Muscle of back (tissue), 11 donors: ENCODE measurements around the gene PPP5C. TPM values are rescaled to one million over a fixed set of nuclear protein-coding genes. Genes with fewer than 3 reads are reported as not detected.

Experiments
- DNase-seq, 3 donors: peaks; one replicate each; pipeline versions ENCODE4 v3.0.0 to v3.0.0-alpha.2; 2013
- polyA plus RNA-seq, 10 donors: library from polyadenylated mRNA; unstranded; fragments of 120-200 nt; gene quantifications; one replicate each; pipeline ENCODE4 v1.2.1, GENCODE V29; 2013; ENCODE audit not compliant: insufficient read length in 10 of 10

Gene PPP5C
- polyA plus RNA-seq, 10 donors: 50.3 to 72.3 (median 61.4) TPM

- DNase-seq: no peak
These were observed 22.6 kb upstream of the PPP5C start for GRCh38 chr19:46324277-46324676.

GRCh38 chr19:46326608-46327007 lies 20.3 kb upstream of the PPP5C start:
- DNase-seq: no peak

- no peak for DNase-seq
These were observed 18.8 kb upstream of the PPP5C start for GRCh38 chr19:46328079-46328478.

- no peak for DNase-seq
These were observed 16.5 kb upstream of the PPP5C start for GRCh38 chr19:46330319-46330918.

- no peak for DNase-seq
These were observed 9.4 kb upstream of the PPP5C start for GRCh38 chr19:46337487-46337886.

GRCh38 chr19:46339446-46339845 lies 7.4 kb upstream of the PPP5C start:
- DNase-seq: no peak

- DNase-seq: no peak
These were observed 6.7 kb upstream of the PPP5C start for GRCh38 chr19:46340051-46340659.

- no peak for DNase-seq
These were observed 5.0 kb upstream of the PPP5C start for GRCh38 chr19:46341937-46342336.

- no peak for DNase-seq
These were observed 2.5 kb upstream of the PPP5C start for GRCh38 chr19:46344363-46344762.

GRCh38 chr19:46345157-46345556 lies 1.7 kb upstream of the PPP5C start:
- DNase-seq: no peak

- DNase-seq: no peak
These were observed 641 bp downstream of the PPP5C start for GRCh38 chr19:46347572-46347883.

- DNase-seq: no peak
These were observed 1.1 kb downstream of the PPP5C start for GRCh38 chr19:46347985-46348384.

- no peak for DNase-seq
These were observed 2.6 kb downstream of the PPP5C start for GRCh38 chr19:46349311-46349993.

GRCh38 chr19:46350029-46350757 lies 3.3 kb downstream of the PPP5C start:
- DNase-seq: no peak

GRCh38 chr19:46350758-46351159 lies 3.9 kb downstream of the PPP5C start:
- no peak for DNase-seq

GRCh38 chr19:46351241-46352041 lies 4.6 kb downstream of the PPP5C start:
- DNase-seq: peak in 2 of 3 donors; percentile 30 to 38

- no peak for DNase-seq
These were observed 7.0 kb downstream of the PPP5C start for GRCh38 chr19:46353730-46354528.

GRCh38 chr19:46355234-46356148 lies 8.6 kb downstream of the PPP5C start:
- no peak for DNase-seq

GRCh38 chr19:46356149-46357055 lies 9.5 kb downstream of the PPP5C start:
- DNase-seq: no peak
